ENCODE results near the gene GAS6.
"Not testable (repeated sequence)": the region's sequence is repeated elsewhere in the genome, so short reads cannot be mapped to it uniquely, and the experiment has no call there.

The GAS6 gene

DNA sequence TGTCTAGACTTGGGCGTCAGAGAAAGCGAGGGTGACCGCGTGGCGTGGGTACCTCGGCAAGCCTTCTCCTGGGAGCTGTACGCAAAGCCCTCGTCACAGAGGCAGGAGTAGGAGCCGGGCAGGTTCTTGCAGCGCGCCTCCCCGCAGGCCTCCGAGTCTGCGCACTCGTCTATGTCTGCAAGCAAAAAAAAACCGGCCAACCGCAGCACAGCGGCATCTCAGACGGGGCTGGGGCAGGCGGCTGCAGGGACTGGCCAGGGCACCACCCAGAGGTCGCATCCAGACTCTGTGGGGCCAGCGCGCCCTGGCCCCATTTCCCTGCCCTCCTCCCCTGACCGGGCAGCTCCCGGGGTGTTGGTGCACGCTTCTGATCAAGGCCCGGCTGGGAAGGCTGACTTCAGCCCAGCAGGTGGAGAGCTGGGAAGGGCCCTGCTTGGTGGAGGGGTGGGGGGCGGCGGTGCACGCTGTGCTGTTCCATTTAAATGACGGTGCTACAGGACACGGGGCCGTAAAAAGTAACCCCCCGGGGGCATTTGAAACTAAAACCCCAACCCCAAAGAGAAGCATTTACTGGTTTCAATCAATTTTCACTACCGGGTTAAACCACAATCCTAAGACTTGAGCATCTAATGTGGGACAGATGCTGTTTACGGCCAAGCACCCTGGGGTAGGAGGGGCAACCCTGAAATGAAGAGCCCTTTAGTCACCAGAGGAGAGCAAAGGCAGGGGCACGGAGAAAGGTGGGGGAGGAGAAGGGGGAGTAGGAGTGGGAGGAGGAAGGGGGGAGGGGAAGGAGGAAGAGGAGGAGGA lies 28.2 kb downstream of the GAS6 start:
- no peak for DNase-seq

- DNase-seq, result no peak
These were observed 29.2 kb downstream of the GAS6 start for GRCh38 chr13:113834496-113835200.

DNA sequence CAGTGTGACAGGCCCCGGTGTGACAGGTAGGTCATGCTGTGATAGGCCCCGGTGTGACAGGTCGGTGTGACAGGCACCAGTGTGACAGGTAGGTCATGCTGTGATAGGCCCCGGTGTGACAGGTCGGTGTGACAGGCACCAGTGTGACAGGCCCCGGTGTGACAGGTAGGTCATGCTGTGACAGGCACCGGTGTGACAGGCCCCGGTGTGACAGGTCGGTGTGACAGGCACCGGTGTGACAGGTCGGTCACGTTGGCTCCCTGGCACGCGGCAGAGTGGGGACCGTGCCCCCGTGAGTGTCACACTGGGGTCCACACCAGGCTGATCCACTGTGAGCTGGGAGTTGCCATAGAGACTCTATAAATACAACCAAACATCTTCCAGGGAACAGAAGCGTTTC lies 29.9 kb downstream of the GAS6 start:
- DNase-seq, result not testable (repeated sequence)

GRCh38 chr13:113833111-113833830 lies 30.6 kb downstream of the GAS6 start:
- no peak for DNase-seq

DNA sequence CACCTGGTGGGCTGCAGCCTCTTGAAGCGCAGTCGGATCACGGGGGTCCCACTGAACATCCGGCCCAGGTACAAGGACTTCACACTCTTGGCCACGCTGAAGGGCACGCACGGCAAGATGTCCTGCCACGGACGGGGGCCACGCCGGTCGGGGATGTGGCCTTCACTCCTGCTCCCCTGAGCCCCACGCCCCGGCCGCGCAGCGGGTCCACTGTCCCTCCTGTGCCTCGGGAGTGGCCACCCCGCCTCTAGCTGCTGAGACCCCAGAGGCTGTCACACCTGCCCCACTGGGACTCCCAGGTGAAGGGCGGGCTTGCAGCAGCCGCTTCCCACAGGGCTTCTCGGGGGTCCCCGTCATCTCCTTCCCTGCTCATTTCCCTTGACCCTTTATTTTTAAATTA lies 31.2 kb downstream of the GAS6 start:
- DNase-seq, result no peak

GRCh38 chr13:113832205-113832604 lies 31.7 kb downstream of the GAS6 start:
- no peak for DNase-seq

- no peak for DNase-seq
These were observed 32.8 kb downstream of the GAS6 start for GRCh38 chr13:113831061-113831460.

- not testable (repeated sequence) for DNase-seq
These were observed 33.4 kb downstream of the GAS6 start for GRCh38 chr13:113830426-113830950.

DNA sequence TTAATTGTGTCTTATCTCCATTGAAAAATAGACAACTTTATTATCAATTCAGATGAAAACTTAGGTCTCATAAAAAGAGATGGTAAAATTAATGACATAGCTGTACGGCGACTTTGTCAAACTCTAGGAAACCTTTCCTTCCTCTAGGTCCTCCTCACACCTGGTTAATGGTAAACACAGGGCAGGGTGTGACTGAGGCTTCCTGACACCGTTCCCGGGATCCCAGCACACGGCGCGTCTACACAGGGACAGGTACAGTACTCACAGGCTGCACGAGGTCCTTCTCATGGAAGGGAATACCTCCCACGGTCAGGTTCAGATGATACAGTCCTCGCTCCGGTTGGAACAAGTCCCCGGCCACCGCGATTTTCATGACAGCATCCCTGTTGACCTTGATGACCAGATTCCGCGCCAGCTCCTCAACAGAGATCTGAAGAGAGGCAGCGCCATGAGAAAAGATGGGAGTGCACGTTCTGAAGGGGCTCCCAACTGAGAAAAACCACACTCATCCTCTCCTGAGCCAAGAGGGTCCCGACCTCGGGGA lies 35.5 kb downstream of the GAS6 start:
- no peak for DNase-seq

- no peak for DNase-seq
These were observed 36.9 kb downstream of the GAS6 start for GRCh38 chr13:113827021-113827420.

- DNase-seq, result not testable (repeated sequence)
These were observed 37.4 kb downstream of the GAS6 start for GRCh38 chr13:113826446-113826845.

GRCh38 chr13:113825841-113826240 lies 38.0 kb downstream of the GAS6 start:
- DNase-seq, result no peak

DNA sequence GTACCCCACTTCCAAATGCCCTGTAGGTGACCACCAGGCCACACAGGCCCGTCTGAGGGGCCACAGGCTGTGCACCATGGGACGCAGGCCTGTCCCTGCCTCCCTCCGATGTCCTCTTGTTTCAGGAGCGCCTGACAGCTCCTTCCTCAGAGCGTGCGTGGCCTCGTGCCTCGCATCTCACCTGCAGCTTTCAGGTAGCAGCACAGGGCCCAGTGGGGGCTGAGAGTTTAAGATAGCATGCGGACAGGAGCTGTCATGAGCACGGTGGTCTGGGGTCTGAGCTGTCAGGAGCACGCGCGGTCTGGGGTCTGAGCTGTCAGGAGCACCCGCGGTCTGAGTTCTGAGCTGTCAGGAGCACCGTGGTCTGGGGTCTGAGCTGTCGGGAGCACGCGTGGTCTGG lies 40.1 kb downstream of the GAS6 start:
- no peak for DNase-seq

DNA sequence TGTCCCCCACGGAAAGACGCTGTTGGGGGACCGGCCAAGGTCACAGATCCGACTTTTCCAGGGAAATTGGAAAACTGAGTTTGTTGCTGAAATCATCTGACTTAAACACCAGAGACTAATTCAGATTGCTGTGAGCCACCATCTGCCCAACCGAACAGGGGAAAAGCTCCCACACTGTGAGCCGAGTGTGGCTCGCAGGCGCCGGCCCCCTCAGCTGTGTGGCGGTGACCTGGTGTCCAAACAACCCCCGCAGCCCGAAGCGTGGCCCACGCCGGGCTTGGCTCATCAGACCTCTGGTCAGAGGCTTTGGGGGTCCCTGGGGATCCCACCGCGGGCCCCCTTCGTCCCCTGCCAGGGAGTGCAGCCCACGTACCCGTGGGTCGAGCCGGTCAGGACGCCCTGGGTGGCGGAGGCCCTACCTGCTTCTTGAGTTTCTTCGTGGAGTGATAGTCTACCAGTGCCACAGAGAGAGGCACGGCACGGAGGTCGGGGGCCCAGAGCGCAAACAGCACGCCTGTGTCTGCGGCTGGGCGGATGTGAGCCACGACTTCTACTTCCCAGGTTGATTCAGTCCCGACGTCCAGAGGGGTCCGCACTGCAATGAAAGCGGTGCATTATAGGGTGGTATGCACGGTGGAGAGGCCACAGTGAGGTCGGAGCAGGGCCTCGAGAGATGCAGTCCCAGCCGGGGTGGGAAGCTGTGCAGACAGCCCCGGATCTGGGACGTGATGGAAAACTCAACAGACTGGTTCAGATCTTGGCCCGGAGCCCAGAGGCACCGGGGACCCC lies 40.7 kb downstream of the GAS6 start:
- no peak for DNase-seq

DNA sequence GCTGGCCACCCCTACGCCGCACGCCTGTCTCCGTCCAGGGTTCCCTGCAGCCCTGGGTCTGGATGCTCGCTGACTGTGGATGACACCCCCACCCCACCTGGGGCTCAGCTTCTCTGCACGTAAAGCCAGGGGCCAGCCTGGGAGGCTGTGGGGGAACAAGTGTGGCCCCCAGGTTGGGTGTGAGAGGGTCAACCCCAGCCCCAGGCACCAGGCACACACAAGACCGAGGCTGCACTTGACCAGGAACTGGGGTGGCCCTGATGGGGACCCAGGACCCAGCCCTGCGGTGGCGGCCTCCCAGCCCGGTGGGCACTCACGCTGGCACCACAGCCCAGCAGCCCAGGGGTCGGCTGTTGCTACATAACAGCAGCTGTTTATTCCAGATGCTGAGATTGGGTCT lies 41.6 kb downstream of the GAS6 start:
- DNase-seq, result no peak

GRCh38 chr13:113821847-113822246 lies 42.0 kb downstream of the GAS6 start:
- no peak for DNase-seq

DNA sequence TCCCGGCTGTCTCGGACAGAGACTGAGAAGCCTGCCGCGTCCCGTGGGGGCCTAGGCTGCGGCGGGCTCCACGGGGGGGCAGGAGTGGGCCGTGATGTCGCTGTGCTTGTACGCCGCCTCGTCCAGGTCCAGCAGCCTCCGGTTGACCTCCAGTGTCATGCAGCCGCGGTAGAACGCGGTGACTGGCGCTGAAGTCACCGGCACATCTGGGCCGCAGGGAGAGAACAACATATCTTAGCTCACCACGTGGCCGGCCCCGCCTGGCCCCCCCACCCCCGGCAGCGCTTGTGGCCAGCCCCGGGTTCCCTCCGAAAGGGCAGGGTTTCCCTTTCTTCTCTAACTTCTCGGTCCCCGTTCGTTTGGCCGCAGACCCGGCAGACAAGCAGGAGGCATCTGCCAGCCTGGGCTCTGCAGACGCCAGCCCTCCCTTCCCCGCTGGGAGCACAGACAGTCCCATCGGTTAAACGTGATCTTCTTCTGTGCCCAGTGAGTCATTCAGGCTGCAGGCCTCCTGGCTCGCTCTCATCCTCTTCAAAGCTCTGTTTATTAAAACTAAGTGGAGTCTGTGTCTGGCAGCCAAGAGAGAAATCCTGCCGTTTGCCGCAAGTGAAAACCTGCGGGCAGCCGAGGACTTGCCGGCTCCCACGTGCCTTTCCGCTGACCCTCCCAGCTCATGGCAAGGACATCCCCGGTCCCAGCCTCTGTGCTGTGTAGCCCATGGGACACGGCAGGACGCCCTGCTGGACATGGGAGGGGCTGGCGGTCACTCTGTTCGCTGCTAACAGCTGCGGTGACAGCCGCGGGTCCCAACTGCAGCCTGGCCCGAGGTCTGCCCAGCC lies 42.8 kb downstream of the GAS6 start:
- no peak for DNase-seq

DNA sequence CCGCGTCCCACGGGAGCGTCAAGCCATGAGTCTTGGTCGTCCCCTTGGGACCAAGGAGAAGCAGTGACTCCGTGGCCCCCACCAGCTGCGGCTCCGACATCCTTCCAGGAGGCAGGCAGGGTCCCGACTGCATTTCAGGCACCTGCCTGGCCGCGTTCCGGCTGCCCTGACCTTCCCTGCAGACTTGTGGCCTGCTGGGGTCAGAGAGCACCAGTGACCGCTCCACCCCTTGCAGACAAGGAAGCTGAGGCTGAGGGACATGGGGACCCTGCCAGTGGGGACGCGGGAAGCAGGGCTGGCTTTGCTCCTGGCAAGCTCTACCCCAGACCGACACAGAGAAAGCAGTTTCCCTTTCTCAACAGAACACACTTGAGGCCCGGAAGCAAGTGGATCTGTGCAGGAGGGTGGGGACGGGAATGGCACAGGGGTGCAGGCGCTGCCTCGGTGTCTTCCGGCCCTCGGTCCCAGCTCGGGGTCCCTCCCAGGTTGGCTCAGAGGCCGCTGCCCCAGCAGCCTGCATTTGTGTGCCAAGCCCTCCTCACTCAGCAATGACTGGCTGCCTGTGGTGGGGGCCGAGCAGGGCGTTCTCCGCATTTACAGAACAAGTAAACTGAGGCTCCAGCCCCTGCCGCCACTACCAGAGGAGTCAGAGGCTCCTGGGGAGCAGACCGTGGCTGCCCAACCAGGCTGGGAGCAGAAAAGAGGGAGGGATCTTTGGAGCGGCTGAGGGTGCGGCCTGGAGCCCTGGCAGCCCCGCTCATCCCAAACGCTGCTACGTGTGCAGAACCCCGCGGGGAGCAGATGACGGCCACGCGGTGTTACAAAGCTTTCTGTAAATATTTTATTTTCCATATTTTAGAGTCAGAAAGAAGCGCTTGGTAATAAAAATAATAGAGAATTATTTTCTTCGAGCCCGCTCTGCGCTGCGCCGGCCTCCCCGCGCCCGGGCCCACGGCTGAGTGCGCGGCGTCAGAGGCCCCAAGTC lies 43.9 kb downstream of the GAS6 start:
- DNase-seq, result no peak

GRCh38 chr13:113819341-113819730 lies 44.5 kb downstream of the GAS6 start:
- no peak for DNase-seq

GRCh38 chr13:113818700-113819295 lies 45.1 kb downstream of the GAS6 start:
- DNase-seq, result no peak
